ENCODE results near the gene OR6A2. TPM values are rescaled to one million over a fixed set of nuclear protein-coding genes. Genes with fewer than 3 reads are reported as not detected.

OR6A2 gene
- total RNA-seq, 2 experiments from 2014 or later, result 0.04 to 0.10 TPM

Other genes with a start within 250 kb of the OR6A2 start
- 10 to 100 TPM; 37.8 to 45.3 TPM for gene RRP8, start 196.1 kb downstream of the OR6A2 start, total RNA-seq
- 10 to 100 TPM; 66.1 to 68.0 TPM for gene ILK, start 195.9 kb downstream of the OR6A2 start, total RNA-seq
- gene TAF10, start 187.5 kb downstream of the OR6A2 start, total RNA-seq, result 100 to 1,000 TPM; 156 to 160 TPM
- gene TPP1, start 180.3 kb downstream of the OR6A2 start, total RNA-seq, result 10 to 100 TPM; 30.7 to 33.7 TPM
- gene DCHS1, start 143.9 kb downstream of the OR6A2 start, total RNA-seq, result 1 to 10 TPM; 1.3 to 1.4 TPM
- gene MRPL17, start 116.3 kb downstream of the OR6A2 start, total RNA-seq, result 100 to 1,000 TPM; 141 to 143 TPM
- under 1 TPM; 0.08 to 0.18 TPM for gene OR2AG2, start 27.7 kb downstream of the OR6A2 start, total RNA-seq
- not detected for gene OR2AG1, start 16.7 kb downstream of the OR6A2 start, total RNA-seq
- gene OR10A5, start 46.0 kb upstream of the OR6A2 start, total RNA-seq, result not detected
- not detected for gene OR10A2, start 63.4 kb upstream of the OR6A2 start, total RNA-seq
- not detected for gene OR10A4, start 76.9 kb upstream of the OR6A2 start, total RNA-seq
- gene OR2D2, start 92.8 kb upstream of the OR6A2 start, total RNA-seq, result not detected
- gene OR2D3, start 121.3 kb upstream of the OR6A2 start, total RNA-seq, result not detected
- 1 to 10 TPM; 2.4 to 2.5 TPM for gene ZNF215, start 126.7 kb upstream of the OR6A2 start, total RNA-seq
- gene ZNF214, start 220.7 kb upstream of the OR6A2 start, total RNA-seq, result not detected
- gene NLRP14, start 220.8 kb upstream of the OR6A2 start, total RNA-seq, result under 1 TPM in 1 of 2 experiments, not detected in 1; 0.08 TPM